Erythroblast (primary cell): ENCODE measurements around the gene AKR1B15.

ENCODE experiments used
- GATA1 ChIP-seq: IDR thresholded peaks from 2 replicates; pipeline ENCODE4 v1.6.1; 2011; ENCODE audit warnings: low read depth, mild to moderate bottlenecking, control low read depth, low read length, moderate library complexity
- POLR2A ChIP-seq: IDR thresholded peaks from 2 replicates; pipeline ENCODE4 v1.6.1; 2011; ENCODE audit warnings: mild to moderate bottlenecking, low read length

DNA sequence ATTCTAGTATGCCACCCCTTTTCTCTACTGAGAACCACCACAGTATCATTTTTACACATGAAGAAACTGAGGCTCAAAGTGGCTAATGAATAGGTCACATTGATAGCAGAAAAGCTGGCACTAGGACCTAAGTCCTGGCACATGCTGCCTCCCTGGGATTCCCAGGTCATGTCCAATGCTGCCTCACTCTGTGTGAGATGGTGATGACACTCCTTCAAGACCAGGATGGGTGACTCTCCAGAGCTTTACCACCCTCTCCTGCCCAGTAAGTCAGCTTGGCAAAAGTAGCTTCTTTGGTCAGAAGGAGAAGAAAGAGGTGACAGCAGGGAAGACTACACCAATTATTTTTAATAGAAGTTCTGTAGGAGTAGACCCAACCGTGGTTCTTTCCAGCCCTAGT, 34.8 kb upstream of the AKR1B15 start:
- no peak for TF ChIP-seq POLR2A
- TF ChIP-seq GATA1, result no peak
